WI38 (cell line): ENCODE data around the gene CDK5RAP1.

ENCODE experiments used
- H3K4me3 ChIP-seq: 2 replicates; pipeline ENCODE4 v1.5.1; 2011; ENCODE audit warnings: low read depth, mild to moderate bottlenecking, control low read depth, low read length
- CTCF ChIP-seq: IDR thresholded peaks from 2 replicates; pipeline ENCODE4 v1.5.1; 2012; ENCODE audit warnings: low read depth, mild to moderate bottlenecking, control low read depth, low read length

CDK5RAP1 gene

DNA sequence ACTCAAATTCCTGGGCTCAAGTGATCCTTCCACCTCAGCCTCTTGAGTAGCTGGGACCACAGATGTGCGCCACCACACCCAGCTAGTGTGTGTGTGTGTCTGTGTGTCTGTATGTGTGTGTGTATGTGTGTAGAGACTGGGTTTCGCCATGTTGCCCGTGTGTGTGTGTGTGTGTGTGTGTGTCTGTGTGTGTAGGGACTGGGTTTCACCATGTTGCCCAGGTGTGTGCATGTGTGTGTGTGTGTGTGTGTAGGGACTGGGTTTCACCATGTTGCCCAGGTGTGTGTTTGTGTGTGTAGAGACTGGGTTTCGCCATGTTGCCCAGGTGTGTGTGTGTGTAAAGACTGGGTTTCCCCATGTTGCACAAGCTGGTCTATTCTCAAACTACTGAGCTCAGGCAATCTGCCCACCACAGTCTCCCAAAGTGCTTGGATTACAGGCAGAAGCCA, 28.3 kb downstream of the CDK5RAP1 start:
- no peak for TF ChIP-seq CTCF
- no peak overlapping the region for H3K4me3 ChIP-seq

GRCh38 chr20:33370291-33370690, 31.0 kb downstream of the CDK5RAP1 start:
- TF ChIP-seq CTCF: no peak
- no peak overlapping the region for H3K4me3 ChIP-seq

- TF ChIP-seq CTCF: no peak
- no peak overlapping the region for H3K4me3 ChIP-seq
These were observed 38.4 kb downstream of the CDK5RAP1 start for GRCh38 chr20:33362898-33363297.

- TF ChIP-seq CTCF: no peak
- no peak overlapping the region for H3K4me3 ChIP-seq
These were observed 41.7 kb downstream of the CDK5RAP1 start for GRCh38 chr20:33359399-33360261.

- H3K4me3 ChIP-seq: no peak overlapping the region
- no peak for TF ChIP-seq CTCF
These were observed 48.3 kb downstream of the CDK5RAP1 start for GRCh38 chr20:33353013-33353402.

DNA sequence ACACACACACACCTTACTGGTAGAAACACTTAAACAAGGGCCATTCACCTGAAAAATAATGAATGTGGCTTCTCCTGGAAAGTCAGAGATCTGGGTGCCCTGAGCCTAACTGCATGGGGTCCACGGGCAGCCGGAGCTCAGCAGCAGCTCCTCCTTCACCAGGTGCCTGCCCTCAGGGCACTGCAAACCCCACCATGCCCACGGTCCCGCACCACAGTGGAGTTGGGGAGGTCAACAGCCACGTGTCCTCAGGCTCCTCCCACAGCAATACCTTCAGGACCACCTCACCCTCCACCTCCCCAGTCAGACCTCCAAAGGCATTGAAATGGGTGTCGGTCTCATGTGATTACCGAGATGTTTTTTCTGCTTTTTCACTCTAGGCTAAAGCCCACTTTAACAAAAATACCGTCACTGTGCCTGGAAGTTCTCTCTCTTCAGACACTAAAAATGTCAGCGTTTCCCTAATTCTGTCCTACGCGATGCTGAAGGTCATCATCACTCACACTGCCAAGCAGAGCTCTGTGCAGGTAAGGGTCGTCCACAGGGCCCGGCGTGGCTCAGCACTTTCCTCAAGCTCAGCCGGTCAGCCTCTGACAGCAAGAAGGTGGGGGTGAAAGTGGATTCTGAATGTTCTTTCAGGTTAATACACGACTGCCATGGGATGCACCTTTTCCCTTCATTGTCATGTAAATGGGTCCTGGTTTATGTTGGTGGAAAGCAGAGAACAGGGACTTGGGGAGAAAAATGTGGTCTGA, 48.9 kb downstream of the CDK5RAP1 start:
- no peak for TF ChIP-seq CTCF
- H3K4me3 ChIP-seq: no peak overlapping the region

- no peak overlapping the region for H3K4me3 ChIP-seq
- no peak for TF ChIP-seq CTCF
These were observed 49.6 kb downstream of the CDK5RAP1 start for GRCh38 chr20:33351696-33352095.
